Type B pancreatic cell (in vitro differentiated cells): Measurements from ENCODE around the gene RNFT2. TPM values are rescaled to one million over a fixed set of nuclear protein-coding genes. Genes with fewer than 3 reads are reported as not detected.
A peak's percentile ranks its signal among the peaks of the same experiment; 100 is the strongest.

Source experiments
- DNase-seq: peaks from one replicate; pipeline ENCODE4 v3.0.0; 2021; ENCODE audit warnings: mixed read lengths; ENCODE audit not compliant: unreplicated experiment; ENCODE audit errors: extremely low spot score
- H3K27ac Mint-ChIP-seq: 2 replicates; pipeline ENCODE4 v1.8.0; 2021; ENCODE audit warnings: mild to moderate bottlenecking, mixed read lengths
- H3K27me3 Mint-ChIP-seq: 2 replicates; pipeline ENCODE4 v1.8.0; 2021; ENCODE audit warnings: mixed read lengths
- H3K36me3 Mint-ChIP-seq: 2 replicates; pipeline ENCODE4 v1.8.0; 2021; ENCODE audit warnings: mixed read lengths
- H3K4me1 Mint-ChIP-seq: one replicate; pipeline ENCODE4 v1.8.0; 2021; ENCODE audit warnings: mixed read lengths; ENCODE audit not compliant: unreplicated experiment
- H3K4me3 Mint-ChIP-seq: 2 replicates; pipeline ENCODE4 v1.8.0; 2021; ENCODE audit warnings: mild to moderate bottlenecking, mixed read lengths
- H3K9me3 Mint-ChIP-seq: 2 replicates; pipeline ENCODE4 v1.8.0; 2021; ENCODE audit warnings: mixed read lengths
- CTCF ChIP-seq: fragments of 200-600 bp; sonication (generic); conservative IDR thresholded peaks from 2 replicates; pipeline ENCODE4 v1.5.0; 2021; ENCODE audit warnings: antibody characterized with exemption, mild to moderate bottlenecking
- total RNA-seq: library from RNA; stranded (reverse); gene quantifications from 2 replicates; pipeline ENCODE4 v1.2.1, GENCODE V29; 2021; ENCODE audit warnings: low replicate concordance

RNFT2 gene
- total RNA-seq, 1 donor from 2014 or later: 25.0 TPM

GRCh38 chr12:116880213-116880816, 142.2 kb downstream of the RNFT2 start:
- no peak for TF ChIP-seq CTCF
- H3K36me3 Mint-ChIP-seq: no peaks in the 10 kb centered on the region
- no peak for DNase-seq
- H3K27me3 Mint-ChIP-seq: peaks cover 83% of the 10 kb centered on the region
- H3K4me3 Mint-ChIP-seq: peak overlapping the region; percentile 96
- no peaks in the 10 kb centered on the region for H3K9me3 Mint-ChIP-seq
- peaks cover 29% of the 10 kb centered on the region for H3K4me1 Mint-ChIP-seq
- peak overlapping the region; percentile 73 for H3K27ac Mint-ChIP-seq

- H3K36me3 Mint-ChIP-seq: no peaks in the 10 kb centered on the region
- peaks cover 81% of the 10 kb centered on the region for H3K27me3 Mint-ChIP-seq
- H3K9me3 Mint-ChIP-seq: no peaks in the 10 kb centered on the region
- H3K27ac Mint-ChIP-seq: peak overlapping the region; percentile 73
- H3K4me1 Mint-ChIP-seq: peaks cover 29% of the 10 kb centered on the region
- H3K4me3 Mint-ChIP-seq: peak overlapping the region; percentile 96
- no peak for TF ChIP-seq CTCF
- no peak for DNase-seq
These were observed 142.8 kb downstream of the RNFT2 start for GRCh38 chr12:116880817-116881324.

GRCh38 chr12:116881325-116881876, 143.3 kb downstream of the RNFT2 start, which contains the start of gene HRK:
Gene HRK, minus strand, starts transcription at chr12:116881441. Its CDS starts 134 bp downstream, at chr12:116881307.
- Mint-ChIP-seq H3K27ac (peak within 1 kb of the TSS; percentile 73), H3K36me3 (no peaks in the 10 kb centered on the region), H3K4me1 (peaks cover 28% of the 10 kb centered on the region), H3K9me3 (no peaks in the 10 kb centered on the region), H3K27me3 (peaks cover 77% of the 10 kb centered on the region), H3K4me3 (peak within 1 kb of the TSS; percentile 96)
- TF ChIP-seq CTCF: no peak
- no peak for DNase-seq

GRCh38 chr12:116881877-116882507, 143.9 kb downstream of the RNFT2 start:
- Mint-ChIP-seq H3K4me1 (peaks cover 24% of the 10 kb centered on the region), H3K27me3 (peaks cover 75% of the 10 kb centered on the region), H3K27ac (no peak overlapping the region), H3K9me3 (no peaks in the 10 kb centered on the region), H3K36me3 (no peaks in the 10 kb centered on the region), H3K4me3 (peak overlapping the region; percentile 84)
- no peak for DNase-seq
- TF ChIP-seq CTCF: no peak

GRCh38 chr12:116882742-116883141, 144.6 kb downstream of the RNFT2 start:
- peak; percentile 58 for TF ChIP-seq CTCF
- no peak overlapping the region for H3K27ac Mint-ChIP-seq
- no peaks in the 10 kb centered on the region for H3K36me3 Mint-ChIP-seq
- H3K27me3 Mint-ChIP-seq: peaks cover 78% of the 10 kb centered on the region
- H3K4me1 Mint-ChIP-seq: peaks cover 24% of the 10 kb centered on the region
- H3K9me3 Mint-ChIP-seq: no peaks in the 10 kb centered on the region
- peak overlapping the region; percentile 84 for H3K4me3 Mint-ChIP-seq
- no peak for DNase-seq
